ENCODE results near the gene ATP11A. TPM values are rescaled to one million over a fixed set of nuclear protein-coding genes. Genes with fewer than 3 reads are reported as not detected.
"Not testable (repeated sequence)": the region's sequence is repeated elsewhere in the genome, so short reads cannot be mapped to it uniquely, and the experiment has no call there.

Gene ATP11A
- total RNA-seq, 2 donors from 2014 or later, result 10.9 to 89.3 TPM

GRCh38 chr13:112883241-112883945, 193.6 kb downstream of the ATP11A start:
- no peak for DNase-seq (ENCODE audit: low spot score)
- H3K4me3 ChIP-seq, result no peak overlapping the region
- no peaks in the 10 kb centered on the region for H3K4me1 ChIP-seq (replicated peaks)
- H3K27me3 ChIP-seq (replicated peaks; ENCODE audit: insufficient read depth), result no peaks in the 10 kb centered on the region
- 78% methylated on average over 24 of the region's 24 CpGs for WGBS
- TF ChIP-seq CTCF (IDR thresholded peaks at IDR 0.05) (no peak), POLR2A (IDR thresholded peaks at IDR 0.05) (no peak), POLR2AphosphoS5 (IDR thresholded peaks at IDR 0.05) (no peak)
- H3K36me3 ChIP-seq, result no peaks in the 10 kb centered on the region
- H3K9me3 ChIP-seq, result no peaks in the 10 kb centered on the region
- H3K27ac ChIP-seq, result no peak overlapping the region
- intact Hi-C loops (cut with DNase I), result no loop called here

GRCh38 chr13:112884700-112885099, 194.9 kb downstream of the ATP11A start:
- H3K36me3 ChIP-seq; intact Hi-C loops (cut with DNase I); H3K27me3 ChIP-seq (replicated peaks; ENCODE audit: insufficient read depth); H3K4me3 ChIP-seq; H3K9me3 ChIP-seq; DNase-seq (ENCODE audit: low spot score); H3K4me1 ChIP-seq (replicated peaks); H3K27ac ChIP-seq: not testable (repeated sequence)
- 93% methylated on average over 13 of the region's 13 CpGs for WGBS

GRCh38 chr13:112885242-112885781, 195.5 kb downstream of the ATP11A start:
- intact Hi-C loops (cut with DNase I), result no loop called here
- Histone ChIP-seq H3K36me3 (no peaks in the 10 kb centered on the region), H3K4me1 (replicated peaks) (no peaks in the 10 kb centered on the region), H3K27me3 (replicated peaks; ENCODE audit: insufficient read depth) (no peaks in the 10 kb centered on the region), H3K27ac (no peak overlapping the region), H3K4me3 (no peak overlapping the region), H3K9me3 (no peaks in the 10 kb centered on the region)
- no peak for TF ChIP-seq CTCF (IDR thresholded peaks at IDR 0.05)
- TF ChIP-seq POLR2A (IDR thresholded peaks at IDR 0.05), result no peak
- TF ChIP-seq POLR2AphosphoS5 (IDR thresholded peaks at IDR 0.05), result no peak
- 86% methylated on average over 19 of the region's 19 CpGs for WGBS
- DNase-seq (ENCODE audit: low spot score), result no peak

- Histone ChIP-seq H3K4me1 (replicated peaks) (no peaks in the 10 kb centered on the region), H3K36me3 (no peaks in the 10 kb centered on the region), H3K9me3 (no peaks in the 10 kb centered on the region), H3K4me3 (peak overlapping the region in 1 of 2 donors; percentile 8), H3K27me3 (replicated peaks; ENCODE audit: insufficient read depth) (no peaks in the 10 kb centered on the region), H3K27ac (peak overlapping the region; percentile 55 to 58)
- TF ChIP-seq CTCF (IDR thresholded peaks at IDR 0.05), result no peak
- TF ChIP-seq POLR2A (IDR thresholded peaks at IDR 0.05), result peak; percentile 44
- TF ChIP-seq POLR2AphosphoS5 (IDR thresholded peaks at IDR 0.05), result peak; percentile 92
- peak; percentile 89 for DNase-seq (ENCODE audit: low spot score)
- 3% methylated on average over 24 of the region's 25 CpGs for WGBS
- intact Hi-C loops (cut with DNase I), result no loop called here
These were observed 196.0 kb downstream of the ATP11A start for GRCh38 chr13:112885782-112886268.

GRCh38 chr13:112887151-112887550, 197.3 kb downstream of the ATP11A start:
- no peaks in the 10 kb centered on the region for H3K4me1 ChIP-seq (replicated peaks)
- no peaks in the 10 kb centered on the region for H3K36me3 ChIP-seq
- H3K4me3 ChIP-seq, result no peak overlapping the region
- no peaks in the 10 kb centered on the region for H3K9me3 ChIP-seq
- no peak for DNase-seq (ENCODE audit: low spot score)
- H3K27ac ChIP-seq, result no peak overlapping the region
- intact Hi-C loops (cut with DNase I), result no loop called here
- TF ChIP-seq POLR2AphosphoS5 (IDR thresholded peaks at IDR 0.05) (no peak), CTCF (IDR thresholded peaks at IDR 0.05) (no peak), POLR2A (IDR thresholded peaks at IDR 0.05) (no peak)
- H3K27me3 ChIP-seq (replicated peaks; ENCODE audit: insufficient read depth), result no peaks in the 10 kb centered on the region
- WGBS, result 89% methylated on average over 6 of the region's 6 CpGs
